ENCODE results near the gene LIMCH1.

DNA sequence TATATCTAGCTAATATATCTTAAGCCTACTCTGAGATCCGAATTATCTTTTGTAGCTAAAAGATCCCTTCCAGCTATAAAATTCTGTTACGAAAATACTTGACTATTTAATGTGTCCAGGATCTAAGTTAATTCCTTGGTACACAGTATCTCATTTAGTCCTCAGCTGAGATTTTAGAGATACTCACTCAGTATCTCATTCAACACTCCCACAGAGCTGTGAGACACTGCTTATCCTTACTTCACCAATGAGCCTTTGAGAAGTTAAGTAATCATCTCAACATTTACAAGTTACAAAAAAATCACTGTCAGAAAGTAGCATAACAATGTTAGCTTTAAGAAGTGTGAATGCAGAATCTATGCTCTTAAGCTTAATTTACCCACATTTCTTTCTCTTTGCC is 76.6 kb downstream of the LIMCH1 start:
- TF ChIP-seq, protein P1, sequence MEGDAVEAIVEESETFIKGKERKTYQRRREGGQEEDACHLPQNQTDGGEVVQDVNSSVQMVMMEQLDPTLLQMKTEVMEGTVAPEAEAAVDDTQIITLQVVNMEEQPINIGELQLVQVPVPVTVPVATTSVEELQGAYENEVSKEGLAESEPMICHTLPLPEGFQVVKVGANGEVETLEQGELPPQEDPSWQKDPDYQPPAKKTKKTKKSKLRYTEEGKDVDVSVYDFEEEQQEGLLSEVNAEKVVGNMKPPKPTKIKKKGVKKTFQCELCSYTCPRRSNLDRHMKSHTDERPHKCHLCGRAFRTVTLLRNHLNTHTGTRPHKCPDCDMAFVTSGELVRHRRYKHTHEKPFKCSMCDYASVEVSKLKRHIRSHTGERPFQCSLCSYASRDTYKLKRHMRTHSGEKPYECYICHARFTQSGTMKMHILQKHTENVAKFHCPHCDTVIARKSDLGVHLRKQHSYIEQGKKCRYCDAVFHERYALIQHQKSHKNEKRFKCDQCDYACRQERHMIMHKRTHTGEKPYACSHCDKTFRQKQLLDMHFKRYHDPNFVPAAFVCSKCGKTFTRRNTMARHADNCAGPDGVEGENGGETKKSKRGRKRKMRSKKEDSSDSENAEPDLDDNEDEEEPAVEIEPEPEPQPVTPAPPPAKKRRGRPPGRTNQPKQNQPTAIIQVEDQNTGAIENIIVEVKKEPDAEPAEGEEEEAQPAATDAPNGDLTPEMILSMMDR (IDR thresholded peaks at IDR 0.05), result no peak
- TF ChIP-seq POLR2A (IDR thresholded peaks at IDR 0.05), result no peak

All from adrenal gland (tissue), 5 donors.